Measurements from ENCODE around the gene ZNF511.

DNA sequence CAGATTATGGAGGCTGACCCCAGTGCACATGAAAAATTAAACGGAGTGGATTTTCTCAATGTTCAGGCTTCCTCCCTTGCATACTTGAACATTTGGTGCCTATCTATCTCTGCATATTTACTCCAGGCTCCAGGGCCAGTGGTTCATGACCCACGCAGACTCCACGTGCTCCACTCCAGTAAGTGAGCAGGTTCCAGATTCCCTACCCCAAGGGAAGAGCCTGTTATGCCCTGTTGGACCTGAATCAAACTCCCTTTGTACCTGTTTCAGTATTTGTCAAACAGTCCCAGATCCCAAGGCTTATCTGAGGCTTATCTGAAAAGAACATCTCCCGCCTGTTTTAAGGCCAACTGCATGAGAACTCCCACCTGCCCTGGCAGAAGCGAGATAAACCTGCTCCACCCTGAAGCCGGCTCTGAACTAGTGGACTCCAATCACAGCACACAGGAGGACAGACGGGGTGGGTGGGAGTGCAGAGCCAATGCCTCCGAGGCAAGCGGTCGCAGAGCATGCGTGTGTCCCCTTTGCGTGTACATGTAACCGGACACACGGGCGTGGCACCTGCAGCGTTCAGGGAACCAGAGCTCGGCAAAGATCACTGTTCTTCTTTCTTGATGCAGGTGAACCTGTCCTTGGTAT, 51.4 kb downstream of the ZNF511 start:
- TF ChIP-seq CTCF (IDR thresholded peaks at IDR 0.05; ENCODE audit: insufficient read depth, low read length, poor library complexity, severe bottlenecking) = no peak
- no peak for TF ChIP-seq EZH2phosphoT487 (conservative IDR thresholded peaks at IDR 0.05; ENCODE audit: low read length)

All from SU-DHL-6 (cell line).